ENCODE results near the gene CCDC152.
"Not testable (repeated sequence)": the region's sequence is repeated elsewhere in the genome, so short reads cannot be mapped to it uniquely, and the experiment has no call there.

CCDC152 gene, protein sequence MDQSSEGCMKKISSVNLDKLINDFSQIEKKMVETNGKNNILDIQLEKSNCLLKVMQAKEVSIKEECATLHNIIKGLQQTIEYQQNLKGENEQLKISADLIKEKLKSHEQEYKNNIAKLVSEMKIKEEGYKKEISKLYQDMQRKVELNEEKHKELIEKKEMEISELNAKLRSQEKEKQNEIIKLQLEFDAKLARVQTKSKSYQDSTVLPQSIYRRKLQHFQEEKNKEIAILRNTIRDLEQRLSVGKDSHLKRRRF

GRCh38 chr5:42756606-42757601, at the start of gene CCDC152:
Gene CCDC152 (plus strand): TSS chr5:42756818. CDS start chr5:42759122, 2,304 bp downstream.
- DNase-seq: no peak

- DNase-seq: no peak
Measured at GRCh38 chr5:42715785-42716184, 40.8 kb upstream of the CCDC152 start.

DNA sequence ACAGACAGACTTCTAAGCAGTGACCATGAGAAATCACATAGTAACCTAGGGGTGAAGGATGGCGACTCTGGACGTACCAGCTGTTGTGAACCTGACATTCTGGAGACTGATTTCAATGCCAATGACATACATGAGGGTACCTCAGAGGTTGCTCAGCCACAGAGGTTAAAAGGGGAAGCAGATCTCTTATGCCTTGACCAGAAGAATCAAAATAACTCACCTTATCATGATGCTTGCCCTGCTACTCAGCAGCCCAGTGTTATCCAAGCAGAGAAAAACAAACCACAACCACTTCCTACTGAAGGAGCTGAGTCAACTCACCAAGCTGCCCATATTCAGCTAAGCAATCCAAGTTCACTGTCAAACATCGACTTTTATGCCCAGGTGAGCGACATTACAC, 38.0 kb upstream of the CCDC152 start:
- no peak for DNase-seq

DNA sequence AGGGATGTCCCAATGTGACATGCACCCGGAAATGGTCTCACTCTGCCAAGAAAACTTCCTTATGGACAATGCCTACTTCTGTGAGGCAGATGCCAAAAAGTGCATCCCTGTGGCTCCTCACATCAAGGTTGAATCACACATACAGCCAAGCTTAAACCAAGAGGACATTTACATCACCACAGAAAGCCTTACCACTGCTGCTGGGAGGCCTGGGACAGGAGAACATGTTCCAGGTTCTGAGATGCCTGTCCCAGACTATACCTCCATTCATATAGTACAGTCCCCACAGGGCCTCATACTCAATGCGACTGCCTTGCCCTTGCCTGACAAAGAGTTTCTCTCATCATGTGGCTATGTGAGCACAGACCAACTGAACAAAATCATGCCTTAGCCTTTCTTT, 37.6 kb upstream of the CCDC152 start:
- no peak for DNase-seq

- no peak for DNase-seq
Measured at GRCh38 chr5:42720251-42720650, 36.4 kb upstream of the CCDC152 start.

- no peak for DNase-seq
Measured at GRCh38 chr5:42721484-42721883, 35.1 kb upstream of the CCDC152 start.

DNA sequence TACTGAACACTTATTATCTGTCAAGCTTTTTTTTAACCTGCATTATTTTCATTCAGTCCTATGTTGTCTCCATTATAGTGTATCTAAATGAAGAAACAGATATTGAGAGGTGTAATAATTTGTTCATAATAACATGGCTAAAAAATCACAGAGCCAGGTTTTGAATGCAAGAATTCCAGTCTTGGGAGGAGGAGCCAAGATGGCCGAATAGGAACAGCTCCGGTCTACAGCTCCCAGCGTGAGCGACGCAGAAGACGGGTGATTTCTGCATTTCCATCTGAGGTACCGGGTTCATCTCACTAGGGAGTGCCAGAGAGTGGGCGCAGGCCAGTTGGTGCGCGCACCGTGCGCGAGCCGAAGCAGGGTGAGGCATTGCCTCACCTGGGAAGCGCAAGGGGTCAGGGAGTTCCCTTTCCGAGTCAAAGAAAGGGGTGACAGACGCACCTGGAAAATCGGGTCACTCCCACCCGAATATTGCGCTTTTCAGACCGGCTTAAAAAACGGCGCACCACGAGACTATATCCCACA, 22.0 kb upstream of the CCDC152 start:
- DNase-seq: not testable (repeated sequence)

- DNase-seq: no peak
Measured at GRCh38 chr5:42740920-42741319, 15.7 kb upstream of the CCDC152 start.

- no peak for DNase-seq
Measured at GRCh38 chr5:42745426-42745825, 11.2 kb upstream of the CCDC152 start.

GRCh38 chr5:42745856-42746255, 10.8 kb upstream of the CCDC152 start:
- no peak for DNase-seq

- no peak for DNase-seq
Measured at GRCh38 chr5:42749020-42749419, 7.6 kb upstream of the CCDC152 start.

DNA sequence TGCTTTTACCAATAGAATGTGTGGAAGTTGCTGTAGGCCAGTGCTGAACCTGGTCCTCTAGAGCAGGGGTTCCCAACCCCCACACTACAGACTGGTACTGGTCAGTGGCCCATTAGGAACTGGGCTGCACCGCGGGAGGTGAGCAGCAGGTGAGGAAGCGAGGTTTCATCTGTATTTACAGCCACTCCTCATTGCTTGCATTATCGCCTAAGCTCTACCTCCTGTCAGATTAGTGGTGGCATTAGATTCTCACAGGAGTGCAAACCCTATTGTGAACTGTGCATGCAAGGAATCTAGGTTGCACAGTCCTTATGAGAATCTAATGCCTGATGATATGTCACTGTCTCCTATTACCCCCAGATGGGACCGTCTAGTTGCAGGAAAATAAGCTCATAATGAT, 6.1 kb upstream of the CCDC152 start:
- no peak for DNase-seq

DNA sequence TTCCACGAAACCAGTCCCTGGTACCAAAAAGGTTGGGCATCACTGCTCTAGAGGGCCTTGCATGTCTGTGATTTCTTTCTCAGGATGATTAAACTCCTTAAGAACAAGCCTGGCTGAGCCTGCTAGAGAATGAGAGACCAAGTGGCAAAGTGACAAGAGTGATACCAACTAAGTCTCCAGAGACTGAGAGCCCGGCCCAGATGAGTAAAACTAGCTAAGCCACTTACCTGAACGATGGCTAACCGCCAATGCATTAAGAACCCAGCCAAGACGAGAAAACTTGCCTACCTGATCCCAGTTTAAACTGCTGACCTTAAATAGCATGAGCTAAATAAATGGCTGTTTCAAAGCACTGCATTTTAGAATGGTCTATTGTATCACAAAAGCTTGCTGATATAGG, 5.6 kb upstream of the CCDC152 start:
- DNase-seq: no peak

- no peak for DNase-seq
Measured at GRCh38 chr5:42753099-42753498, 3.5 kb upstream of the CCDC152 start.

- DNase-seq: no peak
Measured at GRCh38 chr5:42759456-42759855, 2.8 kb downstream of the CCDC152 start.

DNA sequence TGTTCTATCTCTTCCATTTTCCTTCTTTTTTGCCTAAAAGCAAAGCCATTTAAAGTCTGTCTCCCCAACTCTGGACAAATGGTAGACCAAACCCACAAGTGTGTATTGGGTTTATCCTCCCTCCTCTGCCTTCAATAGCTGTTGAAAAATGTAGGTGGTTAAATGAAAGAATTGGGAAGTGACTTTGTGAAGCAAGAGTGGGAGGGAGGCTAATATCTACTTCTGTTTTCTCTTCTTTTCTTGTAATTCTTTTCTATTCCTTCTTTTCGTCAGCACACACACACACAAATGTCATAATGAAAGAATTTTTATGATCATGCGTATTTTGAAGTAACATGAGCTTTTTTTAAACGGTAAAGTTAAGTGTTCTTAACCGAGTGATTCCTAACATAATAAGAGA, 3.8 kb downstream of the CCDC152 start:
- no peak for DNase-seq

DNA sequence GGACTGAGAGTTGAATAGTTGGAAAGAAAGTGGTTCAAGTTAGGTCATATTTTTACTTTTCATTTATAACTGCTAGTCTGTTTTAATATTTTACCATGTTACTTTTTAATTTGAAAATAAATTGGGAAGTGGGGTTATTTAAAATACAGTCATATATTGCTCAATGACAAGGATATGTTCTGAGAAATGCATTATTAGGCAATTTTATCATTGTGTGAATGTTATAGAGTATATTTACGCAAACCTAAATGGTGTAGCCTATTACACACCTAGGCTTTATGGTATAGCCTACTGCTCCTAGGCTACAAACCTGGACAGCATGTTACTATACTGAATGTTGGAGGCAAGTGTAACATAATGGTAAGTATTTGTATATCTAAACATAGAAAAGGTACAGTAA, 5.2 kb downstream of the CCDC152 start:
- DNase-seq: no peak

- peak; percentile 13 for DNase-seq
Measured at GRCh38 chr5:42767491-42768105, 11.0 kb downstream of the CCDC152 start.

DNA sequence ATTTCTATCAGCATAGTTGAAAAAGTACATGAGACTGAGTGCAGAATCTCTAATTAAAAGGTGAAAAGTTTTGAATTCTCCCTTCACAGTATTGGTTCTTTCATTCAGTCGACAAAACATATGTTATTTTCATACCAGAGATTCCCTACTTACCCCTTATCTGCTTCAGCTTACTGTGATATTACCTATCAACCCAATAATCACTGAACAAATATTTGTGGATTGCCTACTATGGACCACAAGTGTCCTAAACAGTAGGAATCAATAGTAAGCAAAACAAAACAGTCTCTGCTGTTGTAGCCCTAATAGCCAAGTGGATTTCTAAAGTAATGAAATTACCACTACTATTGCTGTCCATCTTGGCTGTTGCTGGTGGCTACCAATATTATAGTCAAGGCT, 11.5 kb downstream of the CCDC152 start:
- DNase-seq: no peak

DNA sequence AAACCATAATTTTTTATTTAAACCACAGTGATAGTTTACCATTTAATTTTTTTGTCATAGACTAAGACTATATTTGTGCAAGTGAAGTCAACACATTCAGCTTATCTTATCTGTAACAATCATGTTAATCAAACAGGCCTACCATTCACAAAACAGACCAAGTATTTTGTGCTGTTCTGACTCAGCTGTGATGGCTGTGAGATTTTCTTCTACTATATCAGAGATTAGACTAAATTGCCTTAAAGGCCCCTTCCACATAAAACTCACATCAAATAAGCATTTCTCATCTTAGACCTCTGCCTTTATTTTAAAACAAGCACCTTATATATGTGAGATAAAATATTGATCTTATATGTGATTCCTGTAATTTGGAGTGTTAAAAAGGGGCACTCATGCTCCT, 13.4 kb downstream of the CCDC152 start:
- DNase-seq: no peak

- DNase-seq: no peak
Measured at GRCh38 chr5:42772265-42772993, 15.8 kb downstream of the CCDC152 start.

DNA sequence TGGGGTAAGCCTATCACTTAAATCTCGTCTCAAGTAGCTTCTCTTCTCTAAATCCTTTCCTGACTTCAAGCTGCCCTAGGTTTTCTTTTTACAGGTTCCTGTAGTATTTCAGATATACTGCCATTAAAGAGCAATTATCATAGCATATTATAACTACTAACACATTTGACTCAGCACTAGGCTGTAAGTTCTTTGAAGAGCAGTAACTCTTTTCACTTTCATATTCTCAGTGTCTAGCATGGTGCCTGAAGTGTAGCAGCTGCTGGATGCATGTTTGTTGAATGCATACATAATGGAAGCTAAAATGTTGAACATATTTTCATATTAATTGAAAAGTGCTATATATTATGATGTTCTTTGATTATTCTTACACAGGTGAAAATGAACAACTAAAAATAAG, 22.5 kb downstream of the CCDC152 start:
- no peak for DNase-seq

DNA sequence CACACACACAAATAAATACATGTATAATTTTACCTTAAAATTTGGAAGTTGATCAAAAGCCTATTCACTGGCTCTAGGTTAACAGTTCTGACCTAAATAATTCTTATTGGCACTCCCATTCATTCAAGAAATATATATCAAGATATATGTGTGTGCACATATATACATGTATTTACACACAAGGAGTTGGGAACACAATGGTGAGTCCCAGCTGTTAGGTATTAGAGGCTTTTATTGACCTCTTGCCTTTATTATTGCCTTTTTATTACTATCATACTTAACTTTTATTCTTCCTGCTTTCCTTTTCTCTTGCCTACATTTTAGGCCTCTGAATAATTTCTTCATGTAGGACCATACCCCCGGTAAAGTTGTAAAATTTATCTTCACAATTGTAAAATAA, 25.0 kb downstream of the CCDC152 start:
- no peak for DNase-seq
